SK-N-SH (cell line): ENCODE results near the gene CENPX. TPM values are rescaled to one million over a fixed set of nuclear protein-coding genes. Genes with fewer than 3 reads are reported as not detected.

ENCODE experiments used
- CTCF ChIA-PET: fragments of 300-600, 350-600 bp; formaldehyde crosslinking; extraction: SDS; loops from one replicate; lab custom pipeline; 2021; lab: Yijun Ruan, JAX
- POLR2A ChIA-PET: fragments of 350-600 bp; sonication (Branson Sonifier 250); formaldehyde crosslinking; extraction: SDS; loops from one replicate; lab custom pipeline; 2020; ENCODE audit warnings: antibody characterized with exemption, inconsistent platforms; lab: Yijun Ruan, JAX
- DNase-seq: peaks from one replicate; pipeline ENCODE4 v3.0.0; 2012
- H2AFZ ChIP-seq: fragments of 200-600 bp; sonication (generic); 2 replicates; pipeline ENCODE4 v1.8.1; 2016; ENCODE audit warnings: antibody characterized with exemption, mild to moderate bottlenecking, low read depth
- H3F3A ChIP-seq: fragments of 200-600 bp; sonication (generic); replicated peaks from 2 replicates; pipeline ENCODE3; 2016; ENCODE audit warnings: antibody characterized with exemption, mild to moderate bottlenecking; ENCODE audit not compliant: insufficient read depth
- H3K27ac ChIP-seq, 2 experiments: fragments of 200-500 bp in 1 of 2; fragments of 200-600 bp in 1 of 2; sonication (Bioruptor generic) in 1 of 2; sonication (generic), shearing (Covaris generic) in 1 of 2; 2 replicates each; pipeline versions ENCODE4 v1.5.1 to v1.6.1; 2014 to 2016; ENCODE audit warnings: low read depth in 2 of 2, inconsistent platforms in 1 of 2, low read length in 1 of 2, mild to moderate bottlenecking in 1 of 2, mixed read lengths in 1 of 2
- H3K27me3 ChIP-seq: fragments of 200-600 bp; sonication (generic), shearing (Covaris generic); 2 replicates; pipeline ENCODE4 v1.6.1; 2016; ENCODE audit warnings: mixed run types; ENCODE audit not compliant: insufficient read depth
- H3K36me3 ChIP-seq, 2 experiments: fragments of 200-500 bp in 1 of 2; fragments of 200-600 bp in 1 of 2; sonication (Bioruptor generic) in 1 of 2; sonication (generic) in 1 of 2; replicated peaks in 1 of 2; 2 replicates each; pipeline versions ENCODE3 to v1.5.1; 2014 to 2016; ENCODE audit warnings: low read length in 1 of 2, mild to moderate bottlenecking in 1 of 2; ENCODE audit not compliant: insufficient read depth in 2 of 2, control insufficient read depth in 1 of 2
- H3K4me1 ChIP-seq, 2 experiments: fragments of 200-500 bp in 1 of 2; fragments of 200-600 bp in 1 of 2; sonication (Bioruptor generic) in 1 of 2; sonication (generic), shearing (Covaris generic) in 1 of 2; 2 replicates each; pipeline versions ENCODE4 v1.5.1 to v1.6.1; 2014 to 2016; ENCODE audit warnings: low read depth in 1 of 2, low read length in 1 of 2, mixed run types in 1 of 2; ENCODE audit not compliant: insufficient read depth in 2 of 2, control insufficient read depth in 1 of 2
- H3K4me2 ChIP-seq: fragments of 200-600 bp; sonication (generic), shearing (Covaris generic); 2 replicates; pipeline ENCODE4 v1.6.1; 2017; ENCODE audit warnings: mixed run types
- H3K4me3 ChIP-seq, 2 experiments: fragments of 200-500 bp in 1 of 2; fragments of 200-600 bp in 1 of 2; sonication (Bioruptor generic) in 1 of 2; sonication (generic), shearing (Covaris generic) in 1 of 2; 2 replicates each; pipeline versions ENCODE4 v1.5.1 to v1.8.1; 2014 to 2016; ENCODE audit warnings: low read depth in 2 of 2, inconsistent platforms in 1 of 2, low read length in 1 of 2, mild to moderate bottlenecking in 1 of 2, mixed read lengths in 1 of 2, moderate library complexity in 1 of 2
- H3K79me2 ChIP-seq: fragments of 200-600 bp; sonication (generic); 2 replicates; pipeline ENCODE4 v1.8.1; 2017; ENCODE audit warnings: mild to moderate bottlenecking; ENCODE audit not compliant: insufficient read depth
- H3K9ac ChIP-seq: fragments of 200-600 bp; sonication (generic); 2 replicates; pipeline ENCODE4 v1.6.1; 2017; ENCODE audit warnings: mixed run types
- H3K9me2 ChIP-seq: fragments of 200-600 bp; sonication (generic); 2 replicates; pipeline ENCODE4 v1.6.1; 2017; ENCODE audit warnings: mixed run types
- H3K9me3 ChIP-seq: fragments of 200-600 bp; sonication (generic); 2 replicates; pipeline ENCODE4 v1.6.1; 2017; ENCODE audit warnings: mixed run types, mild to moderate bottlenecking, moderate library complexity
- H4K20me1 ChIP-seq: fragments of 200-600 bp; sonication (generic); 2 replicates; pipeline ENCODE4 v1.6.1; 2017; ENCODE audit warnings: mild to moderate bottlenecking, mixed run types; ENCODE audit not compliant: insufficient read depth
- CHD2 ChIP-seq: fragments of 150-350 bp; IDR thresholded peaks from 2 replicates; pipeline ENCODE4 v1.6.1; 2018; ENCODE audit warnings: low read length; ENCODE audit not compliant: partially characterized antibody
- ELF1 ChIP-seq: IDR thresholded peaks from 2 replicates; pipeline ENCODE4 v1.4.0; 2012
- EP300 ChIP-seq, 2 experiments: IDR thresholded peaks; 2 replicates each; pipeline versions ENCODE4 v1.4.0 to v1.6.1; 2012; ENCODE audit warnings: borderline replicate concordance in 1 of 2, low read depth in 1 of 2, low read length in 1 of 2
- FOSL2 ChIP-seq: IDR thresholded peaks from 2 replicates; pipeline ENCODE4 v1.4.0; 2012; ENCODE audit warnings: low read depth, mild to moderate bottlenecking, moderate library complexity, borderline replicate concordance
- FOXM1 ChIP-seq: IDR thresholded peaks from 2 replicates; pipeline ENCODE4 v1.4.0; 2012; ENCODE audit warnings: low read depth, mild to moderate bottlenecking
- GABPA ChIP-seq: IDR thresholded peaks from 2 replicates; pipeline ENCODE4 v1.4.0; 2012; ENCODE audit warnings: low read depth, mild to moderate bottlenecking
- IRF3 ChIP-seq: fragments of 150-350 bp; IDR thresholded peaks from 2 replicates; pipeline ENCODE4 v1.6.1; 2016; ENCODE audit warnings: mild to moderate bottlenecking, low read depth, low read length
- JUND ChIP-seq: IDR thresholded peaks from 2 replicates; pipeline ENCODE4 v1.4.0; 2012
- MAX ChIP-seq: IDR thresholded peaks from 2 replicates; pipeline ENCODE4 v1.4.0; 2012; ENCODE audit warnings: low read depth
- RCOR1 ChIP-seq: fragments of 150-350 bp; IDR thresholded peaks from 2 replicates; pipeline ENCODE4 v1.6.1; 2017; ENCODE audit warnings: antibody characterized with exemption, low read length
- REST ChIP-seq: IDR thresholded peaks from 2 replicates; pipeline ENCODE4 v1.6.1; 2012; ENCODE audit warnings: mild to moderate bottlenecking, low read depth, low read length, moderate library complexity
- SIN3A ChIP-seq: IDR thresholded peaks from 2 replicates; pipeline ENCODE4 v1.6.1; 2012; ENCODE audit warnings: low read depth, mild to moderate bottlenecking, low read length, moderate library complexity, borderline replicate concordance
- TAF1 ChIP-seq: IDR thresholded peaks from 2 replicates; pipeline ENCODE4 v1.6.1; 2012; ENCODE audit warnings: low read depth, mild to moderate bottlenecking, low read length, moderate library complexity, borderline replicate concordance
- TCF12 ChIP-seq: IDR thresholded peaks from 2 replicates; pipeline ENCODE4 v1.4.0; 2012
- TEAD4 ChIP-seq: IDR thresholded peaks from 2 replicates; pipeline ENCODE4 v1.4.0; 2012; ENCODE audit warnings: mild to moderate bottlenecking, borderline replicate concordance; ENCODE audit not compliant: insufficient read depth
- YY1 ChIP-seq: IDR thresholded peaks from 2 replicates; pipeline ENCODE4 v1.4.0; 2012; ENCODE audit warnings: low read depth, mild to moderate bottlenecking
- WGBS: methylation state at CpG from one replicate; pipeline ENCODE4 v1.1.6; 2017; ENCODE audit warnings: low lambda C conversion rate; 5-methylcytosine and 5-hydroxymethylcytosine counted together
- polyA plus RNA-seq, 3 experiments: library from polyadenylated mRNA; depleted of rRNA; stranded (reverse); fragments of >200 nt; gene quantifications; 2 replicates each; pipeline ENCODE4 v1.2.3, GENCODE V29; 2012
- TF ChIP-seq, protein P1 (sequence below): fragments of 150-350 bp; IDR thresholded peaks from 2 replicates; pipeline ENCODE4 v1.6.1; 2017; ENCODE audit warnings: antibody characterized with exemption, low read length, low read depth, borderline replicate concordance
- TF ChIP-seq, protein P2 (sequence below): IDR thresholded peaks from 2 replicates; pipeline ENCODE4 v1.4.0; 2012; ENCODE audit warnings: low read depth, borderline replicate concordance
- TF ChIP-seq, protein P3 (sequence below): IDR thresholded peaks from 2 replicates; pipeline ENCODE4; 2012

CENPX gene
- polyA plus RNA-seq, 1 of the 3 experiments (the other 2 are of a cell fraction), result 255 TPM

DNA sequence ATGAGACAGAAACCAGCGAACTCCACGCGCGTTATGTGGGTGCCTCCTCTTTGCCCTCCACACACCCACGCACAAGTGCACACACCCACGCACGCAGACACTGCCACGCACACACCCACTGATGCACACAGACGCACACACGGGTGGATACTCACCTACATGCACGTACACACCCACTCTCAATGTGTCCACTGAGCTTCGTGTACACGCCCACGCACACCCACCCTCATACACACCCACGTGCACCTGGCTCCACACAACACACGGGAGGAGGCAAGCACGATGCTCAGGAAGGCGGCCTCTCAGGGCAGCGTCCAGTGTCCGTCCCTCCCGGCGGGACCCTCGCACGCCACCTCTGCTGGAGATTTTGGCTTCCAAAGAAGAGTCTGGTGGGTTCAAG is 24.7 kb upstream of the CENPX start:
- WGBS, result 93% methylated on average over 24 of the region's 24 CpGs
- no peak for DNase-seq
- POLR2A ChIA-PET, result no interaction called here
- no peak overlapping the region for H3K4me2 ChIP-seq
- peaks cover 19% of the 10 kb centered on the region for H3K79me2 ChIP-seq
- no peaks in the 10 kb centered on the region for H3K27me3 ChIP-seq
- H3K9me2 ChIP-seq, result no peaks in the 10 kb centered on the region
- CTCF ChIA-PET, result interaction anchor here (0.8 to 4.1 kb wide), 3 partner anchors 10 to 26 kb away, joined by 3 to 42 read pairs (median 10); partner anchors contain the start of genes DCXR and RAC3
- no peak overlapping the region for H3K9ac ChIP-seq
- no peak overlapping the region for H2AFZ ChIP-seq
- peaks cover 15 to 35% of the 10 kb centered on the region in 2 experiments for H3K36me3 ChIP-seq
- no peak overlapping the region for H3K27ac ChIP-seq
- peaks cover 5% of the 10 kb centered on the region for H3F3A ChIP-seq
- TF ChIP-seq FOXM1 (no peak), TCF12 (no peak), ELF1 (no peak), TEAD4 (no peak), IRF3 (no peak), REST (no peak), CHD2 (no peak)
- peaks cover 0 to 11% of the 10 kb centered on the region in 2 experiments; a peak in 1 of 4 replicates for H3K4me1 ChIP-seq
- peaks cover 3% of the 10 kb centered on the region; the same call in 1 of the 2 replicates for H4K20me1 ChIP-seq
- H3K9me3 ChIP-seq, result no peaks in the 10 kb centered on the region
- no peak overlapping the region for H3K4me3 ChIP-seq

DNA sequence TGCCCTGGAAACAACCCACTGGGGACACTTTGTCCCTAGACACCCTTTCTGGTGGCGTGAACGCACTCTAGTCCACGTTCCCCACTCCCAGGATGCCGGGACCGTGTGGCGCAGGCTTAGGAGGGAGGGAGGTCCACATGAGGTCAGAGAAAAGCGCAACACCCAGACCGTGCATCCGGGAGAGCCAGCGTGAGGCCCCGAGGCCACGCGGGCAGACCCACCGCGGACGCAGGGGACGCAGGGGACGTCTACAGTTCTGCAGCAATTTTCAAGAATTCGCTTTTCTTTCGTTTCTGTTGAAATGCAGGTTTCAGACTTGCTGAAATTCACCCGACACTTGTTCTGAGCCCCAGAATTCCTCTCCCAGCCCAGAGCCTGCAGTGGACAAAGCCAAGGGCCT is 24.2 kb upstream of the CENPX start:
- Histone ChIP-seq H4K20me1 (no peaks in the 10 kb centered on the region), H3F3A (peaks cover 5% of the 10 kb centered on the region), H3K9me3 (no peaks in the 10 kb centered on the region), H3K27me3 (no peaks in the 10 kb centered on the region), H3K27ac (no peak overlapping the region), H2AFZ (no peak overlapping the region), H3K4me3 (no peak overlapping the region), H3K4me2 (no peak overlapping the region), H3K4me1 (peaks cover 0 to 11% of the 10 kb centered on the region in 2 experiments; a peak in 1 of 4 replicates), H3K9me2 (no peaks in the 10 kb centered on the region), H3K36me3 (peaks cover 15 to 35% of the 10 kb centered on the region in 2 experiments), H3K9ac (no peak overlapping the region), H3K79me2 (peaks cover 14% of the 10 kb centered on the region; the same call in 1 of the 2 replicates)
- CTCF ChIA-PET, result interaction anchor here (1.0 kb wide), 1 partner anchor 16 kb away, joined by 3 read pairs; no protein-coding TSS in a partner anchor
- DNase-seq, result no peak
- POLR2A ChIA-PET, result no interaction called here
- WGBS, result 92% methylated on average over 21 of the region's 21 CpGs
- TF ChIP-seq, protein P1, sequence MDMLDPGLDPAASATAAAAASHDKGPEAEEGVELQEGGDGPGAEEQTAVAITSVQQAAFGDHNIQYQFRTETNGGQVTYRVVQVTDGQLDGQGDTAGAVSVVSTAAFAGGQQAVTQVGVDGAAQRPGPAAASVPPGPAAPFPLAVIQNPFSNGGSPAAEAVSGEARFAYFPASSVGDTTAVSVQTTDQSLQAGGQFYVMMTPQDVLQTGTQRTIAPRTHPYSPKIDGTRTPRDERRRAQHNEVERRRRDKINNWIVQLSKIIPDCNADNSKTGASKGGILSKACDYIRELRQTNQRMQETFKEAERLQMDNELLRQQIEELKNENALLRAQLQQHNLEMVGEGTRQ, result no peak
- no peak for TF ChIP-seq EP300 (IDR thresholded peaks at IDR 0.05; ENCODE audit: borderline replicate concordance in 1 of 2, low read depth in 1 of 2, low read length in 1 of 2)
- no peak for TF ChIP-seq MAX
- no peak for TF ChIP-seq RCOR1
- TF ChIP-seq YY1, result no peak
- no peak for TF ChIP-seq GABPA
- no peak for TF ChIP-seq FOXM1
- no peak for TF ChIP-seq JUND
- TF ChIP-seq, protein P2, sequence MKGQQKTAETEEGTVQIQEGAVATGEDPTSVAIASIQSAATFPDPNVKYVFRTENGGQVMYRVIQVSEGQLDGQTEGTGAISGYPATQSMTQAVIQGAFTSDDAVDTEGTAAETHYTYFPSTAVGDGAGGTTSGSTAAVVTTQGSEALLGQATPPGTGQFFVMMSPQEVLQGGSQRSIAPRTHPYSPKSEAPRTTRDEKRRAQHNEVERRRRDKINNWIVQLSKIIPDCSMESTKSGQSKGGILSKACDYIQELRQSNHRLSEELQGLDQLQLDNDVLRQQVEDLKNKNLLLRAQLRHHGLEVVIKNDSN, result no peak
- TF ChIP-seq, protein P3, sequence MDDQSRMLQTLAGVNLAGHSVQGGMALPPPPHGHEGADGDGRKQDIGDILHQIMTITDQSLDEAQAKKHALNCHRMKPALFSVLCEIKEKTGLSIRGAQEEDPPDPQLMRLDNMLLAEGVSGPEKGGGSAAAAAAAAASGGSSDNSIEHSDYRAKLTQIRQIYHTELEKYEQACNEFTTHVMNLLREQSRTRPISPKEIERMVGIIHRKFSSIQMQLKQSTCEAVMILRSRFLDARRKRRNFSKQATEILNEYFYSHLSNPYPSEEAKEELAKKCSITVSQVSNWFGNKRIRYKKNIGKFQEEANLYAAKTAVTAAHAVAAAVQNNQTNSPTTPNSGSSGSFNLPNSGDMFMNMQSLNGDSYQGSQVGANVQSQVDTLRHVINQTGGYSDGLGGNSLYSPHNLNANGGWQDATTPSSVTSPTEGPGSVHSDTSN, result no peak
- no peak for TF ChIP-seq TAF1
- no peak for TF ChIP-seq SIN3A
- no peak for TF ChIP-seq FOSL2
